Heart left ventricle (tissue), 16 donors: Measurements from ENCODE around the gene ELP2. TPM values are rescaled to one million over a fixed set of nuclear protein-coding genes. Genes with fewer than 3 reads are reported as not detected.

Experiments
- ATAC-seq, 4 donors: fragments of 200-7000 bp; cut with Tn5 transposase; one replicate each; pipeline ENCODE4 v1.9.1; 2020 to 2022; ENCODE audit warnings: moderate library complexity in 4 of 4, mild to moderate bottlenecking in 3 of 4, moderate number of reproducible peaks in 1 of 4
- DNase-seq, 5 donors: peaks; one replicate each; pipeline ENCODE4 v3.0.0-alpha.2; 2020
- H3K27ac ChIP-seq, 12 donors: fragments of 200-600 bp; sonication (generic) in 4 of 12; one replicate each; pipeline versions ENCODE4 v1.5.0 to v1.8.0; 2016 to 2022; ENCODE audit warnings: mild to moderate bottlenecking in 2 of 12
- H3K27me3 ChIP-seq, 9 donors: fragments of 200-600 bp; sonication (generic) in 2 of 9; one replicate each; pipeline versions ENCODE4 v1.5.1 to v1.8.0; 2016 to 2022; ENCODE audit warnings: mild to moderate bottlenecking in 3 of 9
- H3K36me3 ChIP-seq, 9 donors: fragments of 200-600 bp; sonication (generic) in 2 of 9; one replicate each; pipeline versions ENCODE4 v1.5.0 to v1.8.0; 2018 to 2022; ENCODE audit warnings: mild to moderate bottlenecking in 2 of 9
- H3K4me1 ChIP-seq, 12 donors: fragments of 200-600 bp; sonication (generic) in 4 of 12; one replicate each; pipeline versions ENCODE4 v1.5.0 to v1.8.0; 2016 to 2022; ENCODE audit warnings: mild to moderate bottlenecking in 3 of 12
- H3K4me3 ChIP-seq, 12 donors: fragments of 200-600 bp; sonication (generic) in 4 of 12; one replicate each; pipeline versions ENCODE4 v1.5.0 to v1.8.0; 2017 to 2022; ENCODE audit warnings: mild to moderate bottlenecking in 9 of 12, moderate library complexity in 4 of 12
- H3K9me3 ChIP-seq, 12 donors: fragments of 200-600 bp; sonication (generic) in 4 of 12; one replicate each; pipeline versions ENCODE4 v1.5.0 to v1.8.0; 2016 to 2022; ENCODE audit warnings: mild to moderate bottlenecking in 1 of 12
- POLR2A ChIP-seq, 2 donors: fragments of 450-650 bp; IDR thresholded peaks; one replicate each; pipeline ENCODE4 v1.6.1; 2017; ENCODE audit warnings: antibody characterized with exemption in 2 of 2, mild to moderate bottlenecking in 2 of 2, moderate library complexity in 2 of 2
- WGBS, 4 donors: extraction: QIAGEN DNeasy Blood & Tissue Kit in 2 of 4; methylation state at CpG; one replicate each; pipeline versions ENCODE4 v1.1.5 to v1.1.7; 2013 to 2018; 5-methylcytosine and 5-hydroxymethylcytosine counted together
- intact Hi-C, 10 donors: fragments of 100-400 bp; cut with DNase I; formaldehyde crosslinking; loops; one replicate each; pipeline versions ENCODE4 v1.11.1 to v1.14.2; 2022
- polyA plus RNA-seq, 2 donors: library from polyadenylated mRNA; stranded (reverse); fragments of 200-250 nt; gene quantifications; one replicate each; pipeline ENCODE4 v1.2.3, GENCODE V29; 2013
- total RNA-seq, 9 donors: library from RNA; depleted of rRNA in 2 of 9; stranded (reverse); fragments of >200 nt in 2 of 9; fragmentation: NEBNext Ultra II Directional in 3 of 9; extraction: Animal tissue kit (Norgen Biotek cat#: 25700) in 3 of 9; gene quantifications; one replicate each; pipeline versions ENCODE4 v1.1.0 to v1.2.4, GENCODE V29; 2016 to 2023
- TF ChIP-seq, protein P1 (sequence below), 12 donors: fragments of 200-600 bp; sonication (generic) in 4 of 12; IDR thresholded peaks; one replicate each; pipeline versions ENCODE4 v1.5.0 to v1.8.0; 2018 to 2022; ENCODE audit warnings: antibody characterized with exemption in 12 of 12, mild to moderate bottlenecking in 5 of 12
- donor health status: ischemic (EF 13 %, LVEDD 7.1; RV severe dilation, severe dysfunction).
- donor health status: healthy with polysubstance abuse.
- donor health status: DM: no; HTN: yes; CAD: no.
- donor health status: DM: no; HTN: no; CAD: no.
- donor health status: ischemic (EF 25% LVEDD 6.9; RV normal size, moderate dysfunction).
- donor health status: ischemic (EF 25% LVEDD 5.7; RV mildly dilated, moderate dysfunction).
- donor health status: healthy.
- donor health status: DM: yes; HTN: yes; CAD: no.
- donor health status: ischemic (EF 35%, LVEDD 5.7; RV mildly dilated, moderate dysfunction).
- donor health status: nonischemic (EF 11% LVEDD 7.7; RV severe dilation, severe dysfunction).
- donor health status: DM: yes; HTN: yes; CAD: no.
- donor health status: PGD.
- donor health status: ischemic (EF 29% LVEDD 5.4; RV normal size, mild dysfunction).
- donor health status: nonischemic (EF 23%, LVEDD 6.1; RV moderate dilation, normal function).

Gene ELP2
- total and polyA plus RNA-seq, 11 donors, result 26.2 to 60.7 (median 46.1) TPM

DNA sequence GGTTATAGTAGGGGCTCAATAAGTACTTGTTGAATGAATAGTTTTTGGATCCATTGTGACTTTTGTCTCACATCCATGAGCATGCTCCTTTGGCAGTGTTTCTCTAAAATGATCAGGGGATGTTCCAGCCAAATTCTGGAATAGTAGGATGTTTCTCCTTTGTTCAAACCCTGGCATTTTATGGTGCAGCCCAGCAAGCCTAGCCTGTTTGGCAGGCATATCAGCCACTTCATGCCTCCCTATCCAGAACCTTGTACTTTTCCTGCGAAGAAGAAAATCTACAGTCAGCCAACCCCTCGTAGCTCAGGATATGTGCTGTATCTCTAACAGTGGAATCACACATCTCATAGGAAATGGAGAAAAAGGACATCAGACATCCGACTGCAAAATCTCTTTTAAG, 35.3 kb upstream of the ELP2 start:
- Histone ChIP-seq H3K4me3 (no peak overlapping the region), H3K27me3 (peaks cover 0 to 5% (median 0%) of the 10 kb centered on the region in 9 donors), H3K27ac (no peak overlapping the region), H3K36me3 (no peaks in the 10 kb centered on the region), H3K4me1 (no peaks in the 10 kb centered on the region), H3K9me3 (no peaks in the 10 kb centered on the region)
- WGBS, 4 donors, result 48 to 69% (median 53%) methylated on average over 3 of the region's 3 CpGs
- intact Hi-C loops, result loop anchor here in 6 of 10 donors (2.0 to 10.0 kb wide), 4 partner anchors 80 to 710 kb away; no protein-coding TSS in a partner anchor
- no peak for ATAC-seq
- no peak for TF ChIP-seq POLR2A (IDR thresholded peaks at IDR 0.05)
- TF ChIP-seq, protein P1, sequence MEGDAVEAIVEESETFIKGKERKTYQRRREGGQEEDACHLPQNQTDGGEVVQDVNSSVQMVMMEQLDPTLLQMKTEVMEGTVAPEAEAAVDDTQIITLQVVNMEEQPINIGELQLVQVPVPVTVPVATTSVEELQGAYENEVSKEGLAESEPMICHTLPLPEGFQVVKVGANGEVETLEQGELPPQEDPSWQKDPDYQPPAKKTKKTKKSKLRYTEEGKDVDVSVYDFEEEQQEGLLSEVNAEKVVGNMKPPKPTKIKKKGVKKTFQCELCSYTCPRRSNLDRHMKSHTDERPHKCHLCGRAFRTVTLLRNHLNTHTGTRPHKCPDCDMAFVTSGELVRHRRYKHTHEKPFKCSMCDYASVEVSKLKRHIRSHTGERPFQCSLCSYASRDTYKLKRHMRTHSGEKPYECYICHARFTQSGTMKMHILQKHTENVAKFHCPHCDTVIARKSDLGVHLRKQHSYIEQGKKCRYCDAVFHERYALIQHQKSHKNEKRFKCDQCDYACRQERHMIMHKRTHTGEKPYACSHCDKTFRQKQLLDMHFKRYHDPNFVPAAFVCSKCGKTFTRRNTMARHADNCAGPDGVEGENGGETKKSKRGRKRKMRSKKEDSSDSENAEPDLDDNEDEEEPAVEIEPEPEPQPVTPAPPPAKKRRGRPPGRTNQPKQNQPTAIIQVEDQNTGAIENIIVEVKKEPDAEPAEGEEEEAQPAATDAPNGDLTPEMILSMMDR (IDR thresholded peaks at IDR 0.05), result no peak
- no peak for DNase-seq

DNA sequence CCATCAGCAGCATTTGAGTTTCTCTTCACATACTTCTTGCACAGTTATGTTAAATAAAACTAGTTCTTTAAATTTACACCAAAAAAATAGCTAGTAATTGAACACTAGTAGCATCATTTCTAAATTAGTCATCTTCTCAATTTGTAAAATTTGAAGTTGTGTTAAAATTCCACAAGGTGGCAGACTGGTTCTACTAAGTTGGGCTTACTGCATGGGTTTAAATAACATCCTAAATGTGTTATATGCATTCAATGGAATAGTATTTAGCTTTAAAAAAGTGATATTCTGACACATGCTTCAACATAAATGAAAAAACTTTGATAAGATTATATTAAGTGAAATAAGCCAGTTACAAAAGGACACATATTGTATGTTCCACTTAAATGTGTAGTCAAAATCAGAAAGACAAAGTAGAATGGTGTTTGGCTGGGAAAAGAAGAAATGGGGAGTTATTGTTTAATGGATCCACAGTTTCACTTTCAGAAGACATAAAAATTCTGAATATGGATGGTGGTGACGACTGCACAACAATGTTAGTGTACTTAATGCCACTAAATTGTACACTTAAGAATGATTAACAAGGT, 33.7 kb upstream of the ELP2 start:
- WGBS, 4 donors, result 15 to 21% (median 17%) methylated on average over 1 of the region's 1 CpG
- ATAC-seq (peak in 1 of 4 donors; percentile 42), DNase-seq (no peak)
- H3K36me3 ChIP-seq, result no peaks in the 10 kb centered on the region
- peaks cover 0 to 5% (median 0%) of the 10 kb centered on the region in 9 donors for H3K27me3 ChIP-seq
- H3K4me3 ChIP-seq, result no peak overlapping the region
- H3K4me1 ChIP-seq, result no peaks in the 10 kb centered on the region
- no peaks in the 10 kb centered on the region for H3K9me3 ChIP-seq
- TF ChIP-seq POLR2A (IDR thresholded peaks at IDR 0.05), result no peak
- TF ChIP-seq, protein P1 (IDR thresholded peaks at IDR 0.05), result peak; percentile 34 to 77 (median 54)
- intact Hi-C loops, result loop anchor here (1.0 to 10.0 kb wide), 6 partner anchors 81 to 709 kb away; no protein-coding TSS in a partner anchor
- H3K27ac ChIP-seq, result no peak overlapping the region

DNA sequence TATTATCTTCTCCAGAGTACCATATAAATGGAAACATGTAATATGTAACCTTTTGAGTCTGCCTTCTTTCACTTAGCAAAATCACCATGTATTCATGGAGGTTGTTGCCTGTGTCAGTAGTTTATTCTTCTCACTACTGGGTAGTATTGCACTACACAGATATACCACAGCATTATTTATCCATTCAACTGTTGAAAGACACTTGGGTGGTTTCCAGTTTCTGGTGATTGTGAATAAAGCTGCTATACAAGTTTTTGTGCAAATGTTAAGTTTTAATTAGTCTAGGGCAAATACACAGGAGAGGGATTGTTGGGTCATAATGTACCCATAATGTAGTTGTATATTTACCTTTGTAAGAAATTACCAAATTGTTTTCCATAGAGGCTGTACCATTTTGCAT, 32.7 kb upstream of the ELP2 start:
- DNase-seq (no peak), ATAC-seq (no peak)
- no peak overlapping the region for H3K27ac ChIP-seq
- no peak overlapping the region for H3K4me3 ChIP-seq
- H3K9me3 ChIP-seq, result peaks cover 0 to 4% (median 0%) of the 10 kb centered on the region in 12 donors
- intact Hi-C loops, result loop anchor here in 9 of 10 donors (1.0 to 10.0 kb wide), 6 partner anchors 82 to 708 kb away; no protein-coding TSS in a partner anchor
- H3K4me1 ChIP-seq, result no peaks in the 10 kb centered on the region
- peaks cover 0 to 5% (median 0%) of the 10 kb centered on the region in 9 donors for H3K27me3 ChIP-seq
- TF ChIP-seq POLR2A (IDR thresholded peaks at IDR 0.05), result no peak
- TF ChIP-seq, protein P1 (IDR thresholded peaks at IDR 0.05), result no peak
- no peaks in the 10 kb centered on the region for H3K36me3 ChIP-seq

DNA sequence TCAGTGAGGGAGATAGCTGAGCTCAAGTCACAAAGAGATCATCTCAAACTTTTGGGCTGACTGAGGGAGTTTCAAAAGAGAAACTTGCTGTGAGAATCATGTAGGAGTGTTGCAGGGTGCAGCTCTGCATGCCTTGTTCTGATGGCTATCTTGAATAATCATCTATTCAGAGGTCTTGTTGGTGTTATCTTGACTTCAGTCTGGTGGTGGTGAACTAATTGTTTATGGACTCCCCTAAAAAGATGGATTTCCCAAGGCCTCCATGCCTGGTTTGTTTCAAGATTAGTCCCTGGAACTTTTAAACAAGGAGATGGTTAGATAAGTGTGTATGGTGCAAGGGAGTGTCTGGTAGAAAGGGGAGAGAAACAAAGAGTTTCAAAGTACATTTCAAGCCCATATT, 30.4 kb upstream of the ELP2 start:
- Histone ChIP-seq H3K4me3 (no peak overlapping the region), H3K4me1 (no peaks in the 10 kb centered on the region), H3K9me3 (peaks cover 0 to 18% (median 0%) of the 10 kb centered on the region in 12 donors), H3K36me3 (no peaks in the 10 kb centered on the region), H3K27me3 (peaks cover 0 to 5% (median 0%) of the 10 kb centered on the region in 9 donors), H3K27ac (no peak overlapping the region)
- DNase-seq (no peak), ATAC-seq (no peak)
- no peak for TF ChIP-seq POLR2A (IDR thresholded peaks at IDR 0.05)
- TF ChIP-seq, protein P1 (IDR thresholded peaks at IDR 0.05), result no peak
- intact Hi-C loops, result loop anchor here in 7 of 10 donors (5.0 to 10.0 kb wide), 4 partner anchors 85 to 705 kb away; no protein-coding TSS in a partner anchor
